Stimulated activated effector memory CD8-positive, alpha-beta T cell treated with anti-CD3 and anti-CD28 coated beads, Interleukin-12 subunit alpha, Interleukin-12 subunit beta, amount 100 ng/mL, for 72 hours (primary cell): ENCODE data around the gene LRRC4C.

ENCODE experiments used
- ATAC-seq: fragments of 150-1000 bp; cut with Tn5 transposase; 2 replicates; pipeline ENCODE4 v1.10.0; 2021
- DNase-seq, 2 donors: peaks; one replicate each; pipeline ENCODE4 v3.0.0; 2021 to 2022; ENCODE audit warnings: low spot score in 2 of 2
- H3K27ac Mint-ChIP-seq: one replicate; pipeline ENCODE4 v1.8.0; 2022; ENCODE audit warnings: mild to moderate bottlenecking, mixed read lengths
- H3K36me3 Mint-ChIP-seq: one replicate; pipeline ENCODE4 v1.8.0; 2022; ENCODE audit warnings: mild to moderate bottlenecking, mixed read lengths
- H3K4me1 Mint-ChIP-seq: one replicate; pipeline ENCODE4 v1.8.0; 2022; ENCODE audit warnings: mixed read lengths
- H3K4me3 Mint-ChIP-seq: one replicate; pipeline ENCODE4 v1.8.0; 2022; ENCODE audit warnings: mild to moderate bottlenecking, mixed read lengths
- H3K9me3 Mint-ChIP-seq: one replicate; pipeline ENCODE4 v1.8.0; 2022; ENCODE audit warnings: mixed read lengths

LRRC4C gene

GRCh38 chr11:41099654-41100053, 359.8 kb downstream of the LRRC4C start:
- no peak overlapping the region for H3K4me3 Mint-ChIP-seq
- H3K4me1 Mint-ChIP-seq: no peaks in the 10 kb centered on the region
- H3K27ac Mint-ChIP-seq: no peak overlapping the region
- peaks cover 19% of the 10 kb centered on the region for H3K9me3 Mint-ChIP-seq
- ATAC-seq: no peak
- no peaks in the 10 kb centered on the region for H3K36me3 Mint-ChIP-seq
- DNase-seq: no peak

GRCh38 chr11:41085123-41085522, 374.3 kb downstream of the LRRC4C start:
- Mint-ChIP-seq H3K4me1 (no peaks in the 10 kb centered on the region), H3K9me3 (peaks cover 13% of the 10 kb centered on the region), H3K36me3 (no peaks in the 10 kb centered on the region), H3K4me3 (no peak overlapping the region), H3K27ac (no peak overlapping the region)
- ATAC-seq: no peak
- DNase-seq: no peak

- Mint-ChIP-seq H3K4me3 (no peak overlapping the region), H3K36me3 (no peaks in the 10 kb centered on the region), H3K4me1 (no peaks in the 10 kb centered on the region), H3K27ac (no peak overlapping the region), H3K9me3 (peaks cover 21% of the 10 kb centered on the region)
- ATAC-seq: no peak
- DNase-seq: no peak
Observed at GRCh38 chr11:41081756-41082285, 377.6 kb downstream of the LRRC4C start.

GRCh38 chr11:41074318-41074717, 385.1 kb downstream of the LRRC4C start:
- H3K27ac Mint-ChIP-seq: no peak overlapping the region
- H3K4me1 Mint-ChIP-seq: no peaks in the 10 kb centered on the region
- H3K4me3 Mint-ChIP-seq: no peak overlapping the region
- H3K9me3 Mint-ChIP-seq: peaks cover 29% of the 10 kb centered on the region
- DNase-seq (no peak), ATAC-seq (no peak)
- no peaks in the 10 kb centered on the region for H3K36me3 Mint-ChIP-seq

- peaks cover 38% of the 10 kb centered on the region for H3K9me3 Mint-ChIP-seq
- no peak overlapping the region for H3K27ac Mint-ChIP-seq
- H3K4me1 Mint-ChIP-seq: no peaks in the 10 kb centered on the region
- no peak overlapping the region for H3K4me3 Mint-ChIP-seq
- ATAC-seq (no peak), DNase-seq (no peak)
- no peaks in the 10 kb centered on the region for H3K36me3 Mint-ChIP-seq
Observed at GRCh38 chr11:41065432-41065831, 394.0 kb downstream of the LRRC4C start.

- no peak for DNase-seq
- H3K4me3 Mint-ChIP-seq: no peak overlapping the region
- no peak overlapping the region for H3K27ac Mint-ChIP-seq
- H3K4me1 Mint-ChIP-seq: no peaks in the 10 kb centered on the region
- ATAC-seq: no peak
- peaks cover 18% of the 10 kb centered on the region for H3K9me3 Mint-ChIP-seq
- no peaks in the 10 kb centered on the region for H3K36me3 Mint-ChIP-seq
Observed at GRCh38 chr11:41058138-41058537, 401.3 kb downstream of the LRRC4C start.

- H3K4me1 Mint-ChIP-seq: no peaks in the 10 kb centered on the region
- peaks cover 12% of the 10 kb centered on the region for H3K9me3 Mint-ChIP-seq
- no peaks in the 10 kb centered on the region for H3K36me3 Mint-ChIP-seq
- ATAC-seq (no peak), DNase-seq (no peak)
- no peak overlapping the region for H3K4me3 Mint-ChIP-seq
- no peak overlapping the region for H3K27ac Mint-ChIP-seq
Observed at GRCh38 chr11:41056892-41057569, 402.4 kb downstream of the LRRC4C start.

- no peak overlapping the region for H3K27ac Mint-ChIP-seq
- no peak overlapping the region for H3K4me3 Mint-ChIP-seq
- H3K4me1 Mint-ChIP-seq: no peaks in the 10 kb centered on the region
- H3K36me3 Mint-ChIP-seq: no peaks in the 10 kb centered on the region
- H3K9me3 Mint-ChIP-seq: peaks cover 12% of the 10 kb centered on the region
- no peak for ATAC-seq
- DNase-seq: no peak
Observed at GRCh38 chr11:41053894-41054293, 405.6 kb downstream of the LRRC4C start.

GRCh38 chr11:41051919-41052635, 407.4 kb downstream of the LRRC4C start:
- Mint-ChIP-seq H3K27ac (no peak overlapping the region), H3K4me1 (no peaks in the 10 kb centered on the region), H3K36me3 (no peaks in the 10 kb centered on the region), H3K4me3 (no peak overlapping the region), H3K9me3 (peaks cover 14% of the 10 kb centered on the region)
- no peak for DNase-seq
- no peak for ATAC-seq

GRCh38 chr11:41050791-41051190, 408.7 kb downstream of the LRRC4C start:
- no peak overlapping the region for H3K27ac Mint-ChIP-seq
- H3K4me1 Mint-ChIP-seq: no peaks in the 10 kb centered on the region
- ATAC-seq: no peak
- no peaks in the 10 kb centered on the region for H3K36me3 Mint-ChIP-seq
- H3K9me3 Mint-ChIP-seq: peaks cover 9% of the 10 kb centered on the region
- no peak overlapping the region for H3K4me3 Mint-ChIP-seq
- no peak for DNase-seq

- H3K36me3 Mint-ChIP-seq: no peaks in the 10 kb centered on the region
- no peaks in the 10 kb centered on the region for H3K4me1 Mint-ChIP-seq
- H3K9me3 Mint-ChIP-seq: peaks cover 9% of the 10 kb centered on the region
- H3K27ac Mint-ChIP-seq: no peak overlapping the region
- no peak for ATAC-seq
- DNase-seq: no peak
- no peak overlapping the region for H3K4me3 Mint-ChIP-seq
Observed at GRCh38 chr11:41047229-41047628, 412.2 kb downstream of the LRRC4C start.

GRCh38 chr11:41045266-41045665, 414.2 kb downstream of the LRRC4C start:
- Mint-ChIP-seq H3K36me3 (no peaks in the 10 kb centered on the region), H3K4me3 (no peak overlapping the region), H3K27ac (no peak overlapping the region), H3K9me3 (peaks cover 7% of the 10 kb centered on the region), H3K4me1 (no peaks in the 10 kb centered on the region)
- no peak for ATAC-seq
- DNase-seq: no peak

GRCh38 chr11:41044747-41045146, 414.7 kb downstream of the LRRC4C start:
- ATAC-seq (no peak), DNase-seq (no peak)
- H3K36me3 Mint-ChIP-seq: no peaks in the 10 kb centered on the region
- no peak overlapping the region for H3K27ac Mint-ChIP-seq
- H3K4me3 Mint-ChIP-seq: no peak overlapping the region
- no peaks in the 10 kb centered on the region for H3K4me1 Mint-ChIP-seq
- peaks cover 7% of the 10 kb centered on the region for H3K9me3 Mint-ChIP-seq

GRCh38 chr11:41042688-41043087, 416.8 kb downstream of the LRRC4C start:
- Mint-ChIP-seq H3K4me3 (no peak overlapping the region), H3K9me3 (peaks cover 3% of the 10 kb centered on the region), H3K27ac (no peak overlapping the region), H3K4me1 (no peaks in the 10 kb centered on the region), H3K36me3 (no peaks in the 10 kb centered on the region)
- DNase-seq (no peak), ATAC-seq (no peak)

- no peak for DNase-seq
- H3K4me3 Mint-ChIP-seq: no peak overlapping the region
- no peaks in the 10 kb centered on the region for H3K4me1 Mint-ChIP-seq
- no peak overlapping the region for H3K27ac Mint-ChIP-seq
- no peaks in the 10 kb centered on the region for H3K36me3 Mint-ChIP-seq
- ATAC-seq: no peak
- peaks cover 3% of the 10 kb centered on the region for H3K9me3 Mint-ChIP-seq
Observed at GRCh38 chr11:41040474-41040873, 419.0 kb downstream of the LRRC4C start.

- Mint-ChIP-seq H3K27ac (no peak overlapping the region), H3K36me3 (no peaks in the 10 kb centered on the region), H3K4me3 (no peak overlapping the region), H3K9me3 (peaks cover 7% of the 10 kb centered on the region), H3K4me1 (no peaks in the 10 kb centered on the region)
- ATAC-seq (no peak), DNase-seq (no peak)
Observed at GRCh38 chr11:41039592-41039991, 419.9 kb downstream of the LRRC4C start.
